ACC112 (cell line): Measurements from ENCODE around the gene FASLG.

Experiments used
- H2AFZ ChIP-seq: fragments of 200-600 bp; sonication (generic); one replicate; pipeline ENCODE4 v1.6.0; 2017; ENCODE audit warnings: antibody characterized with exemption, low read length; ENCODE audit not compliant: unreplicated experiment
- H3K27ac ChIP-seq: fragments of 200-600 bp; sonication (generic); 2 replicates; pipeline ENCODE4 v1.5.1; 2014; ENCODE audit warnings: low read depth, mild to moderate bottlenecking, antibody characterized with exemption, low read length, moderate library complexity
- H3K27me3 ChIP-seq: fragments of 200-600 bp; sonication (generic); 2 replicates; pipeline ENCODE4 v1.6.1; 2014; ENCODE audit warnings: mild to moderate bottlenecking, antibody characterized with exemption, low read length, moderate library complexity, mixed read lengths; ENCODE audit not compliant: insufficient read depth
- H3K36me3 ChIP-seq: fragments of 200-600 bp; sonication (generic); 2 replicates; pipeline ENCODE4 v1.6.1; 2016; ENCODE audit warnings: mild to moderate bottlenecking, antibody characterized with exemption, low read length, moderate library complexity, mixed read lengths; ENCODE audit not compliant: insufficient read depth
- H3K4me1 ChIP-seq: fragments of 200-600 bp; sonication (generic); one replicate; pipeline ENCODE4 v1.6.1; 2016; ENCODE audit warnings: low read length, mixed read lengths; ENCODE audit not compliant: insufficient read depth, unreplicated experiment, control insufficient read depth
- H3K4me3 ChIP-seq: fragments of 200-600 bp; sonication (generic); 2 replicates; pipeline ENCODE4 v1.5.1; 2014; ENCODE audit warnings: mild to moderate bottlenecking, low read depth, low read length
- H3K79me2 ChIP-seq: fragments of 200-600 bp; sonication (generic); one replicate; pipeline ENCODE4 v1.6.0; 2016; ENCODE audit warnings: low read length; ENCODE audit not compliant: control insufficient read depth, unreplicated experiment, insufficient read depth

Gene FASLG

DNA sequence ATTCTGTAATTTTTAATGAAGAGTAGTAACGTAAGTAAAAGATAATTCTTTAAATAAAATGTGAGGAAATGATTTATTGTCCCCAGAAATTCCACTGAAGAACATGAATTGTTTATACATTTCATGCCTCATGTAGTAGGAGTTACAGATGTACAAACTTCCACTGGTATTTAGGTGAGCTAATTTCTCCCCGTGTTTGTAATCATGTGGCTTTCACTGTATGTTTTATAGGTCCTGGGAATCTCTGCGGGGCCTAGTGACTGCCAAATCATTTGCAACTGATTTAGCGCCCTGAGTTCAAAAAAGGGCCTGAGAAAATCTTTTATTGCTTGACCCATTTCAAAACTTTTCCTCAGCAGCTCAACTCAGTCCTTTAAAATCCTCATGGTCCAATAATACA, 30.5 kb upstream of the FASLG start:
- Histone ChIP-seq H3K79me2 (no peaks in the 10 kb centered on the region), H3K27me3 (no peaks in the 10 kb centered on the region), H3K4me3 (no peak overlapping the region), H3K4me1 (peaks cover 19% of the 10 kb centered on the region), H2AFZ (no peak overlapping the region), H3K36me3 (peaks cover 4% of the 10 kb centered on the region; the same call in 1 of the 2 replicates), H3K27ac (no peak overlapping the region)

DNA sequence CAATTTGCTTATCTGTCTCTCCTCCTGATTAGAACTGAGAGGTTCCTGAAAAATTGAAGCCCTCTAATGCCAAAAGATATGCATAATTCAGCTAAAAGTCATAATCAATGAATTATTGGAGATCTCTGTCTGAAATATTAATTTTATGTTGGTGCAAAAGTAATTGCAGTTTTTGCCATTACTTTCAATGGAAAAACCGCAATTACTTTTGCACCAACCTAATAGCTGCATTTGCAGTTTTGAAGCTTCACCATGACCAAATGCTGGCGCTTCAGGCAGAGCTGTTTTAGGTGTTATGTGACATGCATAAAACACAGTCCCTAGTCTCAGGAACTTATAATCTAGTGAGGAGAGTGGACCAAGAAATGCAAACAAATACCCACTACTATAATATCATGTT, 29.7 kb upstream of the FASLG start:
- no peaks in the 10 kb centered on the region for H3K27me3 ChIP-seq
- no peak overlapping the region for H3K4me3 ChIP-seq
- peaks cover 4% of the 10 kb centered on the region; the same call in 1 of the 2 replicates for H3K36me3 ChIP-seq
- H2AFZ ChIP-seq: no peak overlapping the region
- peaks cover 19% of the 10 kb centered on the region for H3K4me1 ChIP-seq
- no peak overlapping the region for H3K27ac ChIP-seq
- H3K79me2 ChIP-seq: no peaks in the 10 kb centered on the region

DNA sequence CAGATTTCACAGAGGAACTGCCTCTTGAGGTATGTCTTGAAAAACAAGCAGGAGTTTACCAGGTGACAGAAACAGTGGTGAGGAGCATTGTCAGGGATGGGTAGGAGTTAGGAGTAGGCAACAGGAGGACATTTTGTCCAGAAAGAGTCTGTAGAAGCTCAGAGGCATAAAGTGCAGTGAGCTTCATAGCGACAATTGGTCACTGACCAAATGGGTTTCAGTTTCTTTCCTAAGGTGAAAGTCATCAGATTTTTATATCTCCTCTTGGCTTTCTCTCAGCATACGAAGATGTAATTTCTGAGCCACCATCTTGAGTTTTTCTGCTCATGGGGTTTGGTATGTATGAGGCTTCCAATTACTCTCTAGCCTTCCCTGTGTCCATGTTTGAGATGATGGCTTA, 29.3 kb upstream of the FASLG start:
- H3K79me2 ChIP-seq: no peaks in the 10 kb centered on the region
- peaks cover 4% of the 10 kb centered on the region; the same call in 1 of the 2 replicates for H3K36me3 ChIP-seq
- H2AFZ ChIP-seq: peak overlapping the region; percentile 68
- H3K27me3 ChIP-seq: no peaks in the 10 kb centered on the region
- peak overlapping the region; percentile 73 for H3K27ac ChIP-seq
- H3K4me3 ChIP-seq: no peak overlapping the region
- peaks cover 19% of the 10 kb centered on the region for H3K4me1 ChIP-seq

DNA sequence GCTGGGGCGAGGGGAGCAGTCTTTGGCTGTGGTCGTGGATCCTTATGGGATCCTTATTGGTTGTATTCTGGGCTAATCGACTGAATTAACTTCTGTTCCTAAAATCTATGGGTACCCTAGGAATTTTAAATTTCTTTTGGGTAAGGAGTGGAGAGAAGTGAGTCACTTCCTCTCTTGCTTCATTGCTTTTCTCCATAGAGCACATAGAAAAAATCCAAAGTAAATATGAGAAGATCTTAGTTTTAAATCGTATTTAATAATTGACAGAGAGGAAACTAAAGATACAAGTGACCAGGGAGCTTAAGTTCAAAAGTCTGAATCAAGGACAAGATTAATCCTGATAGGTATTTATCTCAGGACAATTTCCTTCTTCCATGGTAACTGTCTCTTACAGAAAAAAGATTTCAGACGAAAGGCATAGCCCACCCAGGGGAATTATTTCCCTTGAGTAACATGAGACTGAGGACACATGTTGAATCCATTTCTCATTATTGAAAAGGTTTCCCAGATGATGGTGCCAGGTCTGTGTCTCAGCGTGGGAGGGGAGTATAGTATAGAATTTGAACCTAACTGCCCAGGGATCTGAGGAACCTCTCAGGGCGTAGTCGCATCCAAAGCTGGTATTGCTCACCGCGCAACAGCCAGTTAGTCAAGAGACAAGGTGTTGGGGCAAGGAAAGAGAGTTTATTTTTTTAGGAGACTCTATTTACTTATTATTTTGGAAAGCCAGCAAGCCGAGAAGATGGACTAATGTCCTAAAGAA, 28.7 kb upstream of the FASLG start:
- Histone ChIP-seq H3K4me1 (peaks cover 19% of the 10 kb centered on the region), H2AFZ (peak overlapping the region; percentile 68), H3K79me2 (no peaks in the 10 kb centered on the region), H3K36me3 (peaks cover 4% of the 10 kb centered on the region; the same call in 1 of the 2 replicates), H3K27ac (peak overlapping the region; percentile 73), H3K4me3 (no peak overlapping the region; the same call in 1 of the 2 replicates), H3K27me3 (no peaks in the 10 kb centered on the region)

DNA sequence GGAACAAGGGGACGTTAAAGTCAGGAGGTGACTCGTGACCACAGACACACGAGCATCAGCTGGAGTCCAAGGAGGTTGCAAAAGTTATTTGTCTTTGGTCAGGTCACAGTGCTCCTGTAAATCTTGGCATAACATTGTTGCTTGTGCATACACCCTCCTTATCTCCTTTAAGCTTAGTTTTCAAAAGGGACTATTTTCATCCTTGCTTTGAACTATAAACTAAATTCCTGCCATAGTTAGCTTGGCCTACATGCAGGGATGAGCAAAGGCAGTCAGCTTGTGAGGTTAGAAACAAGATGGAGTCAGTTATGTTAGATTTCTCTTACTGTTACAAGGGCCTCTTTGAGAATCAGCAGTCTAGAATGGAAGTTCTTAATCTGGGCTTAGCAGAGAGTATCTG, 28.0 kb upstream of the FASLG start:
- H3K27me3 ChIP-seq: no peaks in the 10 kb centered on the region
- H3K4me1 ChIP-seq: peaks cover 19% of the 10 kb centered on the region
- H3K27ac ChIP-seq: peak overlapping the region; percentile 73
- peak overlapping the region; percentile 55 for H2AFZ ChIP-seq
- peaks cover 4% of the 10 kb centered on the region; the same call in 1 of the 2 replicates for H3K36me3 ChIP-seq
- no peak overlapping the region for H3K4me3 ChIP-seq
- H3K79me2 ChIP-seq: no peaks in the 10 kb centered on the region

DNA sequence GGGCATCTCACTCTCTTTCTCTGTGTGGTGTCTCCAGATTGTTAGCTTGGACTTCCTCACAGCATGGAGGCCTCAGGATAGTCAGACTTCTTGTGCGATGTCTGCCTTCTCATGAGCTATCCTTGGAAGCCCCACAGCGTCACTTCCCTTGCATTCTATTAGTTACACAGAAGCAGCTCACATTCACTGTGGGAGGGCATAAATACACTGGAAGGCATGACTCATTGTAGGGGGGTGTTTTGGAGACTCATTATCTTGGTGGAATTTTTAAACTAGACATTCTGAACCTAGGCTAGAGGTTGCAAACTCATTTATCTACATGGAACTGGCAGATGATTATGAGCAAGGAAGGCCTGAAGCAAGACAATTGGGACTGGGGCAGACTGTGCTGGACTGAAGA, 21.4 kb upstream of the FASLG start:
- no peaks in the 10 kb centered on the region for H3K36me3 ChIP-seq
- peak overlapping the region; percentile 86 for H3K27ac ChIP-seq
- no peak overlapping the region for H3K4me3 ChIP-seq
- peak overlapping the region; percentile 28 for H2AFZ ChIP-seq
- H3K79me2 ChIP-seq: no peaks in the 10 kb centered on the region
- H3K4me1 ChIP-seq: peaks cover 26% of the 10 kb centered on the region
- no peaks in the 10 kb centered on the region for H3K27me3 ChIP-seq

DNA sequence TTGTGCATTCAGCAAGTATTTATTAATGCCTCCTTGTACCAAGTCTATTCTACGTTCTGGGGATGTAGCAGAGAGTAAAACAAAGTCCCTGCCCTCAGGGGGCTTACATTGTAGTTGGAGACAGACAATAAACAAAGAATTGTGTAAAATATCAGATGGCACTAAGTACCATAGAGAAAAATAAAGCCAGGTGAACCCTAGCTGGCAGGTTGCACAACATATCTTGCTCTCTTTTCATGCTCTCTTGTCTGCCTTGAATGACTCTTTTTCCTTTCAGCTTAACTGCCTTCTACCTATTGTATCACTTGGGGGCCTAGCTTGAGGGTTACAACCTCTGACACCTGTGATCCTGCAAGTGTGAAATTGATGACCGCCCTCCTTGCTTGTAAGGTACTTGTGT, 20.7 kb upstream of the FASLG start:
- Histone ChIP-seq H3K27me3 (no peaks in the 10 kb centered on the region), H3K4me3 (no peak overlapping the region), H3K27ac (peak overlapping the region; percentile 86), H3K36me3 (no peaks in the 10 kb centered on the region), H3K4me1 (peaks cover 33% of the 10 kb centered on the region), H2AFZ (no peak overlapping the region), H3K79me2 (no peaks in the 10 kb centered on the region)

DNA sequence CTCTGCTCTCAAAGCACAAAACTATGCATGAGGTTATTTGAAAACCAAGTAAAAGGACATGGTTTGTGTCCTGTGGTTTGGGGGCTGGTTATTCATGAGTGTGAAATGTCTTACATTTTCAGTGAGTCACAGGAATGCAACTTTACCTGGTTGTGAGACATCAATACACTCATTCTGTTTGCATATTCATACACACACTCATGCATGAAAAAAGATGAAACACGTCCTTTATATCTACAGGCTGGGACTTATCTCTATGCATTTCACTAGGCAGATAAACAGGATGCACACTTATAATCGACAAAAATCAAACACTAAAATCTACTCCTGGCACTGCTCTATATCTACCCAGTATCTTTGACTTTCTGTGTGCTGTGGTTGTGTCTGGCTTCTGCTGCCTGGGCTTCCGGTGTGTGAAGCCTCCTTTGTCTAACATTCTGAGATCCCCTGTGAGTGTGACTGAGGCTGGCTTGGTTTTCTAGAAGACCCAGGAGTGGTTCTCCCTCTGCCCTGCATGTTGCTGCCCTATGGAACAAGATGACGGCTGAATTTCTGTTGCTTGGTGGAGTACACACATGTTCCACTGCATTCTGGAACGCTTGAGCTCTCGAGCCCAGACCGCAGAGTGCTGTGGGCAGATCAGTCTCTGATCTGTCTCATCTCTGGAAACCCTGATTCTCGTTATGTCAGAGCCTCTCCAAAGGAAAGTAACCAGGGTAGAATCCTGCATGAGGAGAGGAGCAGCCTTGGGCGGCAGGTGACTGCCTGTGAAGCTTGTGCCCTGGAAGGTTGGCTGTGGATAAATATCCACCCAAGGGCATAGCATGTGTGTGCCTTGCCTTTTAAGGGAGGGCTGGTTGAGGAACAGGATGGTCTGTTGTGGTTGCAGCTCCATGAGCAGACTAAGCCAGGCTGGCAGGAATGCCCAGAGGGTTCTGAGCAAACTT, 19.7 kb upstream of the FASLG start:
- Histone ChIP-seq H3K27ac (peak overlapping the region; percentile 86), H3K4me1 (peaks cover 39% of the 10 kb centered on the region), H3K27me3 (no peaks in the 10 kb centered on the region), H3K36me3 (no peaks in the 10 kb centered on the region), H3K79me2 (no peaks in the 10 kb centered on the region), H3K4me3 (peak overlapping the region; percentile 5; the same call in 1 of the 2 replicates), H2AFZ (peak overlapping the region; percentile 43)

DNA sequence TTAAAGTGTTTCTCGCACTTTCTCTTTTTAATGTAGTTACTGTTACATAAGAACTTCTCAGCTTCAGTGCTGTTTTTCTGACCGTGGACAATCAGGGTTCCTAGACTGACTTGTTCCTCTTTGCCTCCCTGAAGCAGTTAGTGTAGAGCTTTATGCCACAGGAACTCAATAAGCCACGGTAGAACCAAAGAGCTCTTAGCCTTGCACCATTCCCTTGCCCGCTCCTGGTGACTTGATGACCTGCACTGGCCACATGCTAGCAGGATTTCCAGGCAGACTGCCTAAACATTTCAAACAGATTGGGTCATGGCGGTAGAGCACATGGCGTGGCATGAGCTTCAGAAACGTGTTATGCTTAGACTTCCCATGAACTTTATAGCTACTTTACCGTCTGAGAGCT, 18.8 kb upstream of the FASLG start:
- H3K4me3 ChIP-seq: no peak overlapping the region

DNA sequence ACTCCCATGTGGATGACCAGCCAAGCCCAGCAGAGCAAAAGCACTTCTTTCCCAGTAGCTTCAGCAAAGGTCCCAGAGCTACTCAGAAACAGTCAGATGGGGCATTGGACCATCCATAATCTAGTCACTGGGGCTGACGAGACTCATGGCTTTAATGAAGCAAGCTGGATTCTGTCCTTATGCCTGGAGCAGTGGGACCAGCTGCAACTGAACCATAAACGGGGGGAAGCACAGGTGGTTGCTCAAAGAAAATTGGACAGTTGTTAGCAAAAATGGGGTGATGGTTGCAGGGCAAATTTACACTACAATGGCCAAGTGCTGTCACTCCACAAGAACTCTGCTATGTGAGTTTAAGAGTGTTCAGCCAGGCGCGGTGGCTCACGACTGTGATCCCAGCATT, 17.4 kb upstream of the FASLG start:
- no peak overlapping the region for H3K27ac ChIP-seq
- no peak overlapping the region for H2AFZ ChIP-seq
- no peaks in the 10 kb centered on the region for H3K27me3 ChIP-seq
- no peak overlapping the region for H3K4me3 ChIP-seq
- peaks cover 39% of the 10 kb centered on the region for H3K4me1 ChIP-seq
- H3K36me3 ChIP-seq: no peaks in the 10 kb centered on the region
- no peaks in the 10 kb centered on the region for H3K79me2 ChIP-seq

More for the DNA sequence above, 18.8 kb upstream of the FASLG start:
- Histone ChIP-seq H3K27ac (no peak overlapping the region), H3K27me3 (no peaks in the 10 kb centered on the region), H2AFZ (no peak overlapping the region), H3K79me2 (no peaks in the 10 kb centered on the region), H3K4me1 (peaks cover 39% of the 10 kb centered on the region), H3K36me3 (no peaks in the 10 kb centered on the region)
